ENCODE data around the gene SLC4A5.
"Not testable (repeated sequence)": the region's sequence is repeated elsewhere in the genome, so short reads cannot be mapped to it uniquely, and the experiment has no call there.

Gene SLC4A5

GRCh38 chr2:74364533-74365505, 21.6 kb upstream of the SLC4A5 start:
- peak in 1 of 2 donors; percentile 13 for DNase-seq

- DNase-seq = no peak
Observed at GRCh38 chr2:74361327-74361726, 18.1 kb upstream of the SLC4A5 start.

GRCh38 chr2:74357627-74358026, 14.4 kb upstream of the SLC4A5 start:
- DNase-seq = no peak

GRCh38 chr2:74349889-74350288, 6.7 kb upstream of the SLC4A5 start:
- DNase-seq = no peak

- DNase-seq = no peak
Observed at GRCh38 chr2:74347742-74348141, 4.5 kb upstream of the SLC4A5 start.

GRCh38 chr2:74347303-74347702, 4.1 kb upstream of the SLC4A5 start:
- no peak for DNase-seq

GRCh38 chr2:74345272-74345943, 2.2 kb upstream of the SLC4A5 start:
- no peak for DNase-seq

GRCh38 chr2:74336227-74336626, 7.0 kb downstream of the SLC4A5 start:
- not testable (repeated sequence) for DNase-seq

- DNase-seq = peak; percentile 21 to 67
Observed at GRCh38 chr2:74334931-74335333, 8.3 kb downstream of the SLC4A5 start.

- DNase-seq = no peak
Observed at GRCh38 chr2:74333896-74334586, 9.2 kb downstream of the SLC4A5 start.

GRCh38 chr2:74333175-74333574, 10.0 kb downstream of the SLC4A5 start:
- DNase-seq = no peak

- no peak for DNase-seq
Observed at GRCh38 chr2:74332550-74333174, 10.6 kb downstream of the SLC4A5 start.

GRCh38 chr2:74328573-74328972, 14.6 kb downstream of the SLC4A5 start:
- DNase-seq = no peak

GRCh38 chr2:74328074-74328473, 15.1 kb downstream of the SLC4A5 start:
- no peak for DNase-seq

- DNase-seq = no peak
Observed at GRCh38 chr2:74327627-74328026, 15.6 kb downstream of the SLC4A5 start.

GRCh38 chr2:74327199-74327598, 16.0 kb downstream of the SLC4A5 start:
- no peak for DNase-seq

- no peak for DNase-seq
Observed at GRCh38 chr2:74325815-74326214, 17.4 kb downstream of the SLC4A5 start.

GRCh38 chr2:74321737-74322136, 21.5 kb downstream of the SLC4A5 start:
- no peak for DNase-seq

GRCh38 chr2:74317701-74318100, 25.5 kb downstream of the SLC4A5 start:
- peak; percentile 4 to 11 for DNase-seq

GRCh38 chr2:74316627-74317295, 26.5 kb downstream of the SLC4A5 start:
- no peak for DNase-seq

- DNase-seq = no peak
Observed at GRCh38 chr2:74314107-74314506, 29.1 kb downstream of the SLC4A5 start.

- no peak for DNase-seq
Observed at GRCh38 chr2:74313497-74313896, 29.7 kb downstream of the SLC4A5 start.
